Activated CD8-positive, alpha-beta memory T cell treated with anti-CD3 and anti-CD28 coated beads, Interleukin-2, amount 50 U/mL, for 48 hours (primary cell): ENCODE data around the gene BTN3A1.
A peak's percentile ranks its signal among the peaks of the same experiment; 100 is the strongest.
"Not testable (repeated sequence)": the region's sequence is repeated elsewhere in the genome, so short reads cannot be mapped to it uniquely, and the experiment has no call there.

ENCODE experiments used
- DNase-seq: peaks from one replicate; pipeline ENCODE4 v3.0.0-alpha.2; 2020

The BTN3A1 gene

DNA sequence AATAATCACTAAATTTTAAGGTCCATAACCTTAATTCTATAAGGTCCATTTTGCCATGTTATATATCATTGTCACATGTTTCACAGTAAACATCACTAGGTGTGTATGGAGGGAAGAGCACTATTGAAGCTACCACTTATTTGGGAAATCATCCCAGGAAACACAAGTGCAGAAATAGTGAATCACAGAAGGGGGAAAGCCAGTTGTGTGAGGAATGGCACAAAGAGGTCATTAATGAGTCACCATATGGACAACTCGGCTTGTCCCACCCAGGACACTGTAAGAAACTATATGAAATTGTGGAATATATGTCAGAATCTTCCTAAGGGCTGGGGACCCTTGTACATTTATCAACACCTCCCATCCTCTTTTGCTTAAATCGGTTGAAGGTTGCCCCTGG is 13.7 kb downstream of the BTN3A1 start:
- DNase-seq: no peak

DNA sequence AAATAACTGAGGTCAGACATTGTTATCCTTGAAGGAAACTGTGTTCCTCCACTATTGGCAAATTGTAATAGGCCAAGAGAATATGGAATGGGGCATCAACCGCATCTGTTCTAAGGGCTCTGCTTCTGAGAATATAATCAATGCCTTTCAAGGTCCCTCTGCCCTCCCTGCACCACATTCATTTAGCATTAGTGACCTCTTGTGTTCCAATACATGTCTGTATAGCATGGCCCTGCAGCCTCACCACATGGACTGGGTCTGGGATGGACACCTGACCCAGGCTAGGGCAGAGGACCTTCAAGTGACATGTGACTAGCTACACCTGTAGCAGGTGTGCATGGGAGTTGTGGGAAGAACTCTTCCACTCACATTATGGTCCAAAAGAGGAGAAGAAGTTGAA is 14.2 kb downstream of the BTN3A1 start:
- no peak for DNase-seq

DNA sequence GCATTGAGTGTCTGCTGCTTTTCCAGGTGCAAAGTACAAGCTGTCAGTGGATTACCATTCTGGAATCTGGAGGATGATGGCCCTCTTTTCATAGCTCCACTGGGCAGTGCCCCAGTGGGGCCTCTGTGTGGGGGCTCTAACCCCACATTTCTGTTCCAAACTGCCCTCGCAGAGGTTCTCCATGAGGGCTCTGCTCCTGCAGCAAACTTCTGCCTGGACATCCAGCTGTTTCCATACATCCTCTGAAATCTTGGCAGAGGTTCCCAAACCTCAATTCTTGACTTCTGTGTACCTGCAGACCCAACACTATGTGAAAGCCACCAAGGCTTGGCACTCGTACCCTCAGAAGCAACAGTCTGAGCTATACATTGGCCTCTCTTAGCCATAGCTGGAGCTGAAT is 16.0 kb downstream of the BTN3A1 start:
- not testable (repeated sequence) for DNase-seq

DNA sequence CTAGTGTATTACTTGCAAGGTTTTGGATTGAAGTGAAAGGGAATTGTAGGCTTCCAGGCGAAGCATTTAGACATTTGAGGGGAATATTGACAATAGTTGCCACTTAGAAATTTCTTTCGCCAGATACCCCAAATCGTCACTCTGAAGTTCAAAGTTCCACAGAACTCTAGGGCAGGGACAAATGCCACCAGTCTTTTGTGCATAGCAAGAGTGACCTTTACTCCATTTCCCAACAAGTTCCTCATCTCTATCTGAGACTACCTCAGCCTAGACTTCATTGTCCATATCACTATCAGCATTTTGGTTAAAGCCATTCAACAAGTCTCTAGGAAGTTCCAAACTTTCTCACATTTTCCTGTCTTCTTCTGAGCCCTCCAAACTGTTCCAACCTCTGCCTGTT is 16.7 kb downstream of the BTN3A1 start:
- not testable (repeated sequence) for DNase-seq

DNA sequence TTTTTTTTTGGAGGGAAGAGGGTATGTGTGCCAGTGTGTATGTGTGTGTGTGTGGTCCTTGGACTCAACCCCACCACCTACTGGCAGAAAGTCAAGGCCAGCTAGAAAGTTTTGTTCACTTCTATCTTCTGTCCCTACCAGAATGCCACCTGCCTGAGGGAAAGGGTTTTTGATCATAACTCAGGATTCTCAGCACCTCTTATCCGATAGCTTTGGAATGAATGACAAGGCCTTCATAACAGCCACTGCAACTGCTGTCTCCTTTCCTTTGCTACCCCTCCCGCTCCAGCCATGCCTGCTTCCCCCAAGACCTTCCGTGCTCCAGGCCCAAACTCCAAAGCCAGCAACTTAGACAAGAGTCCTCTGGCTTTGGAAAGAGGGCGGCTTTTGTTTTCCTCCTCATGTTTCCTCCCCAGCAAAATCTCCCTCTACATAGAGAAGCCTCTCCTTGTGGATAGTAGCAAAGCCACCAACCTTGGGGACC is 18.7 kb downstream of the BTN3A1 start:
- no peak for DNase-seq

DNA sequence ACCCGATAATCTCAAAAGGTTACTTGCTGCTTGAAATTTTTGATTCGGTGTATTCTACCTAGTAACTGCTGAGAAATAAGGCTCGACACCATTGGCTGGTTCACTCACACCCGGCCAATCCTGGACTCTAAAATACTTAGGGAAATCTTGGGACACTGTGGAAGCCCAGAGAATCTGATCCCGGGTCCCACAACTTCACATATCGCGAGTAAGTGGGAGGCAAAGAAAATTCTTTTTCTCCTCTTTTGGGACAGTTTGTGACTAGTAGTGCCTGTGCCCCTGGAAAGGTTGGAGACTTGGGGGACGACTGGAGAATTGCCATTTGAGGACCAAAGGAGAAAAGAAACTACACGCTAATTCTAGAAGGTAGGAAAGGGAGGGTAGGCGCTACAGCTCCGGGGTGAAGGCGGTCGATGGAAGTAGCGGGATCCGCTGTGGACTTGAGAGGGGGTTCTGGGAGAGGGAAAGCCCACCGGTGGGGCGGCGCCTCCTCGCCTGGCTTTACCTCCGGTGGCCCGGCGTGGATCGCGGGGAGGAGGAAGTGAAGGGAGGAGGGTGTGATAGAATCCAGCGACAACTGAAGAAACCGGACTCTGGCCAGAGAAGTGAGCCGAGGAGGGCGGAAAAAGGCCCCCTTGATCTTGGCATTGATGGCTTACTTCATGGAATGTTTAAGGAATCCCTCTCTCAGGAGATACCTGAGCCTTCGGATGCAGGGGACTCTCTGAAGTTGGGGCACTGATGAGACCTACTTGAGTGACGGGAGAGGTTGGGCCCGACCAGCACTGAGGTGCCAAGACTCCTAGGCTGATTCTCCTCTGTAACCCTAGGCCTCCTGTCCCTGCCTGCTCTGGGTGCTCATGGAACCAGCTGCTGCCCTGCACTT is 19.4 kb downstream of the BTN3A1 start:
- peak; percentile 71 for DNase-seq

DNA sequence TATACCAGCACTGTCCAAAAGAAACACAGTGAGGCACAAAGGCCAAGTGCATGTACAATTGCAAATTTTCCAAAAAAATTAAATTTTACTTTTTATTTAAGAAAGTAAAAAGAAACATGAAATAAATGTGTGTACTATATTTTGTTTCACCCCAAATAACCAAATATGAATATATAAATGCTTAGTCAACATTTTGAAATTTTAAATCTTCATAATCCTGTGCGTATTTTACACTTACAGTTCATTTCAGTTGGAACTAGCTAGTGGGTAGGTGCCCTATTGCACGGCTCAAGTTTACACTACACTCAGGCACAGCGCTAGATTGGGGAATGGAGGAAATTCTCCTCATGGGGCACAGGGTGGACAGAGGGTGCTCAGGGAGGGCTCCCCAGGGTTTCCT is 20.3 kb downstream of the BTN3A1 start:
- no peak for DNase-seq

DNA sequence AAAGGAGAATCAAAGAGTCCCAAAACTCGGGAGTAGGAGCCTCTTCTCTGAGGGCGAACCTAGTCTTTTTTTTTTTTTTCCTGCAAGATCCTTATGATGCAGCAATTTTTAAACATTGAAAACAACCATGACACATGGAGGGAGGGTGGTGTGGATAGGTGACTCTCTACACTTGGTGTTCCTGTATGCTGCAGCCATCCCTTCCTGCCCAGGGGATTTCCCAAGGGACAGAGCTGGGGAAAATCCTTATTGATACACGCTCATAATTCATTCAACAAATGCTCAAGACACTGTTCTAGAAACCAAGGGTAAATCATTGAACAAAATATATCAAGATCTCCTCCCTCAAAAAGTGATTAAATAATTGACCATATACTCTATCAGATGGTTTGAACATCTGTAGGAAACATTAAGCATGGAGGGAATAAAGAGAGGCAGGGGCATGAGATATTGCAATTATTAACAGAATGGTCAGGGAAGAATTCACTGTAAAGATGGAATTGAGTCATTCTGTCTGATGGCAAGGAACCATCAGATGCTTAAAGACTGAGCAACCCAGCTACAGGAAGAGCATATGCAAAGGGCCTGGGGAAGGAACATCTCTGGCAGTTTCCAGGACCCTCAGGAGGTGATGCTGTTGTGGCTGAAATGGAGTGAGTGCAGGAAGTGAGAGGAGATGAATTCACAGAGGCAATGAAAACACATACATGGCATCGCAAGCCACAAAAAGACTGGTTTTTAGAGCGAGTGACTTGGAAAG is 24.8 kb downstream of the BTN3A1 start:
- DNase-seq: no peak

DNA sequence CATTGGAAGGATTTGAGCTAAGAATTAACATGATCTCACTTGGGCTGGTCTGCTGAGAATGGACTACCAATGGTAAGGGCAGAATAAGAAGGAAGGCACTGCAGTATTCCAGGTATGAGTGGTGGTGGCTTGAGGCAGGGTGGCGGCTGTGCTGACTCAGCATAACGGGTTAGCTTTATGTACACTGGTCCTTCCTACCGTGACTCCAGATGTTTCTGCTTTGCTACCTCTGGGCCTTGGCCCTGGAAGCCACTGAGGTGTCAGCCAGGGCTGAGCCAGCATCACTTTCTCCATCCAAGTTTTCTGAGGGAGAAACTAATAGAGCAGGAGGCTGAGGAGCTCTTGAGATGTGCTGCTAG is 25.4 kb downstream of the BTN3A1 start:
- no peak for DNase-seq

DNA sequence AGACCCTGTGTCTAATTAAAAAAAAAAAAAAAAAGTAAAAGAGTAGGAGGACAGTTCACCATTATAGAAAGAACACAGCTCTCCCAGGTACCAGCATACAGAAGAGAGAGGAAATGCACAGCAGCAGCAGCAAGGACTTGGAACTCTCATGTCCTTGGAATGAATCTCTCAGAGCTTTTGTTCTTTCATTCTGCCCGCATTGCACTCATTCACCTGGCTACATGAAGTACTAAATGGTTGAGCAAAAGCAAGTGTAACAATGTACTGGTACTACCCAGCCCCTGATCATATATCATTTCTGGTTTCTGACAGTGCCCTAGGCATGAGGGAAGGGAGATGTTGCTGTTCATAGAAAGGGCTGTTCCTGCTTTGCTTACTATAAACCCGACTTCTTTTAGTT is 26.1 kb downstream of the BTN3A1 start:
- no peak for DNase-seq

DNA sequence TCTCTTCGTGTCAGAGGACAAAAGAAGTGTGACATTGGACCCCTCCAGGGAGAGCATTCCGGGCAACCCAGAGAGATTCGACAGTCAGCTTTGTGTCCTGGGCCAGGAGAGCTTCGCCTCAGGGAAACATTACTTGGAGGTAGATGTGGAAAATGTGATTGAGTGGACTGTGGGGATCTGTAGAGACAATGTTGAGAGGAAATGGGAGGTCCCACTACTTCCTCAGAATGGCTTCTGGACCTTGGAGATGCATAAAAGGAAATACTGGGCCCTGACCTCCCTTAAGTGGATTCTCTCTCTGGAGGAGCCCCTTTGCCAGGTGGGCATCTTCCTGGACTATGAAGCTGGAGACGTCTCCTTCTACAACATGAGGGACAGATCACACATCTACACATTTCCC is 28.7 kb downstream of the BTN3A1 start:
- no peak for DNase-seq

DNA sequence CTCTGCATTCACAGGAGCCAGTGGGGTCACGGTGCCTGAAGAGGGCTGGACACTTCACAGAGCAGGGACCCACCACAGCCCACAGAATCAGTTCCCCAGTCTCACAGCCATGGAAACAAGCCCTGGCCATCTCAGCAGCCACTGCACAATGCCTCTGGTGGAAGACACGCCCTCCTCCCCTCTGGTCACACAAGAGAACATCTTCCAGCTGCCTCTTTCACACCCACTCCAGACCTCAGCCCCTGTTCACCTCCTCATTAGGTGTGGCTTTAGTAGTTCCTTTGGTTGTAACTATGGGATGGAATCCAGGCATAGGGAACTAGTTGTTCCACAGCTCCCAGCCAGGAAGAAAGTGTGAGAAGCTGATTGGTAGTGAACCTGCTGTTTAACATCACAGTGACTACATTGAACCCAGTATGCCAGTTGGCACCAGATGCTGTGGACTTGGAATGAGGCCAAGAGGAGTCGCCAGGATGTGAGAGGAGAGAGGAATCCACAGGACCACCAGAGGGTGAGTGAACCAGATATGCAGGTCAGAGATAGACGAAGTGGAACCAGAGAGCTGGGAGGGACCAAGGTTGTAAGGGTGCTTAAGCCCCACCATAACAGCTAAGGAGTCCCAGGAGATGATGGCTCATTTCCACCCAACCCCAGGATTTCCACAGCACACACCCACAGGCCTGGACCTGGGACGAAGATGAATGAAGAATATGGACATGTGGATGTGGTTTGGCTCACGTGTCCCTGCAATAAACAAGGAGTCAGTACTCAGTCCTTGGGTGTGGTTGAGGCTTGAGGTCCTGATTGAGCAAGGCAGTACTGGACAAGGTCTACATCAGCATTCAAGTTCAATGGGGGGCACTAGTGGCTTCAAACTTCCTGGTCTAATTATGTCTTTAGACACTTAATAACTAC is 29.4 kb downstream of the BTN3A1 start:
- no peak for DNase-seq

DNA sequence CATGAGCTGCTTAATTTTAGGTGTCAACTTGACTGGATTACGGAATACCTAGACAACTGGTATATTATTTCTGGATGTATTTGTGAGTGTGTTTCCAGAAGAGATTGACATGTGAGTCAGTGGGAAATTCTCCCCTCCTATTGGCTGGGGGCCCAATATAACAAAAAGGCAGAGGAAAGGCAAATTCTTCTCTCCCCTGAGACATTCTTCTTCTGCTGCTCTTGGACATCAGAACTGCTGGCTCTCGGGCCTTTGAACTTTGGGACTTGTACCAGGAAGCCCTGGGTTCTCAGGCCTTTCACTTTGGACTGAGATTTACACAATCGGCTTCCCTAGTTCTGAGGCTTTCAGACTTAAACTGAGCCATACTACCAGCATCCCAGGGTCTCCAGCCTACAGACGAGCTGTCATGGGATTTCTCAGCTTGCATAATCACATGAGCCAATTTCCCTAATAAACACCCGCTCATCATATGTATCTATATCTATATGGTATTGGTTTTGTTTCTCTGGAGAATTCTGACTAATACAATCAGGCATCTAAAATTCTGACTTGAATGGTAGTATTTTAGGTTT is 30.6 kb downstream of the BTN3A1 start:
- no peak for DNase-seq

DNA sequence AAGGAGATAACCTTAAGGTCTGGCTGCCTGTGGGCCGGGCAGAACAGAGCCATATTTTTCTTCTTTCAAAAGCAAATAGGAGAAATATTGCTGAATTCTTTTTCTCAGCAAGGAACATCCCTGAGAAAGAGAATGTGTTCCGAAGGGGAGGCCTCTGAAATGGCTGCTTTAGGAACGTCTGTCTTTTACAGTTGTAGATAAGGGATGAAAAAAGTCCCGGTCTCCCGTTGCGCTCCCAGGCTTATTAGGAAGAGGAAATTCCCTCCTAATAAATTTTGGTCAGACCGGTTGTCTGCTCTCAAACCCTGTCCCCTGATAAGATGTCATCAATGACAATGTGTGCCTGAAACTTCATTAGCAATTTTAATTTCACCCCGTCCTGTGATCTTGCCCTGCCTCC is 31.6 kb downstream of the BTN3A1 start:
- DNase-seq: not testable (repeated sequence)

DNA sequence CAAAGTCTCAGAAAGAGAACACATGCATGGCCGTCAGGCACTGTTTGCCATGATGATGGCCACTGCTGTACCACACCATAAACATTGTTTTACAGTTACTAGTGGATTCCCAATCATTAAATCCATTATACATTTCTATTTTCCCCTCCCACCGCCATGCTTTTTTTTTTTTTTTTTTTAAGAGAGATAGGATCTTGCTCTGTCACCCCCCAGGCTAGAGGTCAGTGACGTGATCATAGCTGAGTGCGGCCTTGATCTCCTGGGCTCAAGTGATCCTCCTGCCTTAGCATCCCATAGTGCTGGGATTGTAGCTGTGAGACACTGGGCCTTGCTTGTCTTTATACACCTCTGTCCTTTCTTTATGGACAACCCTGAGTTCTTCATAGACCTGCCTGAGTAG is 33.9 kb downstream of the BTN3A1 start:
- no peak for DNase-seq

DNA sequence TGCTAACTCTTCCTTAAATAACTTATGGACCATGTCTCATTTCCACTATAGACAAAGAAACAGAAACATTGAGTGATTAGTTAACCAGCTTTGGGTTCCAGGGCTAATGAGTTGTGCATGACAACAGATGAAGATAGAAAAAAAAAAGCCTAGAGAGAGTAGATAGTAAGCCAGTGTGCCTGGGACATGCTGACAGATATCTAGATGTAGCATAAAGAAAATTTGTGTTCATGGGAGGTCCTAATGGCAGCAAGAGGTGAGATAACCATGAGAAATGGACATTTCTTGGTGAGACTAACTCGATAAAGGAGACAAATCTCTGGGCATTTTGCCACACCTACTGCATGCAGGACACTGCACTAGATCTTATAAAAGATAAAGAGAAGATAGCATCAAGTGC is 35.5 kb downstream of the BTN3A1 start:
- no peak for DNase-seq

DNA sequence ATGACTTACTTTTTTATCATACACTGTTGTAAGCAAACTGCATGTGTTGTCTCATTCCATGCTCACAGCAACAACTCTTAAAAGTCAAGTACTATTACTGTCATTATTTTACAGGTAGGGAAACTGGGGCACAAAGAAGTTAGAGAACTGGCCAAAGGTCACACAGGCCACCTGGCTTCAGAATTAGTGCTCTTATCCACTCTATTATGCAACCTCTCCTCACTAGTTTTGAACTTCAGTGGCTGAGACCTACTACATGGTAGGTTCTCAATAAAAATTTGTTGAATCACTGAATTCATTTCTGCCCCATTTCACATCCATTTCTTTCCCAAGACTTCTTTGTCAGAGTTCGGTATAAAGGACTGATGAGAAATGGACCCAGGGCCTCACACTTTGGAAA is 35.9 kb downstream of the BTN3A1 start:
- DNase-seq: no peak

DNA sequence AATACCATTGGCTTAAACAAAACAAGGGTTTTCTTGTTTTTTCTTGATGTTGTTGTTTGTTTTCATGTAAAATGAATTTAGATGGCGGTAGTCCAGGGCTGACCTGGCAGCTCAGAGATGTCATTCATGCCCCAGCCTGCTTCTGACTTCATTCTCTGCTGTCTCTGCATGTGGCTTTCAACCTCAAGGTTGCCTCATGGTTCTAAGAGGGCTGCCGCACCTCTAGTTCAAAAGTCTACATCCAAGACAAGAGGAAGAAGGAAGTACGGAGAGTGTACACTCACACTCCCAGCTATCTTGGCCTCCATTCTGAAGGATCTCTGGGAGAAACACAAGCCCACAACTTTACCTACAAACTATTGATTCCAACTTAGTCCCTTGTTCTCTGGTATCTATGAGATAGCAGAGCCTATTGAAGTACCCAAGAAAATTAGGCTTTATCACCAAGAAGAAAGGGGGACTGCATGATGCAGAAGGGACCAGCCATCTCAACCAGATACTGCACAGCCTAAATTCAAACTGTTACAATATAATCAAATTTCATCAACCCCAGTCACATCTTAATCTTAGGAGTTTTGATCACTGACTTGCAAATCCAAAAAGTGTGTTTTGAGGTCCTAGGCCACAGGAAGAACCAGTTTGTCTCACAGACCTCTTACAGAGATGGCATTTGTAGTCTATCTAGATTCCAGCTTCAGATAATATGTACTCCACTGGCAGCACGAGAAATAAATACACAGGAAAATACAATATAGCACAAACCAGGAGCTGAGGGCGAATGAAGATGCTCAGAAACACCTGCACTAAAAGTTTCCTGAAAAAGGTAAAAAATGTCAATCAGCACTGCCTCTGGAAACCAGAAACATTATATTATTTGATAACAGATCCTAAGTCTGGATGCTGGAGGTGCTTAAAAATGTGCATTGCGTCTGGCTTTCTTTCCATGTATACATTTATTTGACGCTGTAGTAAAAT is 37.4 kb downstream of the BTN3A1 start:
- DNase-seq: no peak

DNA sequence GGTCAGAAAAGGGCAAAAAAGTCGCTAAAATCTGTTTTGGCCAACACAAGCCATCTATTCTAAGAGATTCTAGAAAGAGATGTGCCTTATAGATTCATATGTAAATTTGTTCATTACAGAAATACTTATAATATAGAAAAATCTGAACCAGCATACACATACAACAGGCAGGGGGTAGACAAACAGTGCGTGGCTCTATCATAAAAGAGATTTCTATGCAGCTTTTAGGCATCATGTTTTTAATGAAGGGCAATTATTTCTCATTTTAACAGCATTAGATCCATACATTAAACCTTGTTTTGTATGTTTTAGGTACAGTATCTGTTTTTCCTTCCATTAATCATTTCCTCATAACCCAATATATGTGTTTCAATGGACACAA is 38.9 kb downstream of the BTN3A1 start:
- no peak for DNase-seq

DNA sequence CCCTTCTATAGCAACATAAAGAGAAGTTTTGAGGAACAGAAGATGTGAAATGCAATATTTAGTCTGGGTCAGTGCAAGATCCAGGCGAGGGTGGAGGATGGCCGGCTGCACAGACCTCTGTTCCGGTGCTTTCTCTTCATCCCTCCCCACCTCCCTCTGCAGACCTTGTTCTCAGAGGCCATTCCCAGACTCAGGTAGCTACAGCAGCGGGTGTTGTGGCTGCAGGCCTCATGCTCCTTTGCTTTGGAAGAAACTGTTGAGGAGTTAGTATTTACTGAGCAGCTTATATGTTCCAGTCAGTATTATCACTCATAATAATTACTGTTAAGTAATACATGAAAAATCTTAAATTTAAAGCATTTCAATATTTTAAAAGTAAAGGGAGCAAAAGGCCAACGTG is 39.9 kb downstream of the BTN3A1 start:
- DNase-seq: no peak

DNA sequence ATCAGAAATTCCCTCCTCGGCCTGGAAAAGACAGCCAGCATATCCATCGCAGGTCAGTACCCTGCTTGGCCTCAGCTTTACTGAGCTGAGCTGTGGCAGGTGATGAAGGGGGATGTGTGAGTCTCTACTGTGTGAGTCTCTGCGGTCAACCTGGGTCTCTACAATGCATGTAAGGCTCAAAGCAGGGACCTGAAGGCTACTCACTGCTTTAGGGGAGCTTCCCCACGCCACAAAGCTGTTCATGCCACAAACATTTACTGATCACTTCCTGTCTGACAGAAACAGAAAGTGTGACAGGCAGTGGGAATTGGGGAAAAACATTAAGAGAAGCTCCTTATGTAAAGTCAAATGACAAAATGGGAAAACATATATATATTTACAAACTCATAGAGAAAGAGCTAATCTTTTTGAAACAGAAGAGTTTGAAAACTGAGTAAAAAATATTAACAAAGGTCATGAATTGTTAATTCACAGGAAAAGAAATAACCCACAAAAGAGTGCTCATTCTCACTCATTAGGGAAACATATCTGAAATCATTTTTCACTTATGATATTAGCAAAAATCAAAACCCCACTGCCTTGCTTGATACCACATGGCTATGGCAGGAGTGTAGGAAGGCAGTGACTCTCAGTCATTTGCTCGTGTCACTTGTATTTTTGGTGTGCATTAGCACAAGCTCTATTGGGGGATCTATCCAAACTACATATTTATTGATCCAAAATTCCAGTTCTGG is 44.0 kb downstream of the BTN3A1 start:
- peak; percentile 66 for DNase-seq
